Mesothelial cell of epicardium (in vitro differentiated cells): ENCODE measurements around the gene EIF4EBP3. TPM values are rescaled to one million over a fixed set of nuclear protein-coding genes. Genes with fewer than 3 reads are reported as not detected.

Source experiments
- microRNA-seq: library from miRNA; unstranded; fragments of <30 nt; microRNA quantifications from one replicate; pipeline ENCODE4 v1.2.0, GENCODE V29; 2021; ENCODE audit warnings: inconsistent platforms, mixed read lengths
- total RNA-seq: library from RNA; stranded (reverse); gene quantifications from 3 replicates; pipeline ENCODE4 v1.2.1, GENCODE V29; 2021

EIF4EBP3 gene
- total RNA-seq, 1 donor from 2014 or later = 7.6 TPM

Small RNAs within 50 kb of the gene (microRNA-seq; reads per million reads assigned to microRNA genes)
- not detected for gene MIR6831

Other genes with a start within 250 kb of the EIF4EBP3 start
- gene PFDN1, start 244.6 kb upstream of the EIF4EBP3 start, total RNA-seq = 57.2 to 63.0 TPM (median 57.8 TPM) in 3 replicates
- gene HBEGF, start 201.1 kb upstream of the EIF4EBP3 start, total RNA-seq = 7.2 to 8.0 TPM (median 8.0 TPM) in 3 replicates
- gene SLC4A9, start 187.5 kb upstream of the EIF4EBP3 start, total RNA-seq = 1.8 to 2.5 TPM (median 2.2 TPM) in 3 replicates
- gene ANKHD1, start 145.8 kb upstream of the EIF4EBP3 start, total RNA-seq = 121 to 129 TPM (median 128 TPM) in 3 replicates
- gene SRA1, start 9.8 kb downstream of the EIF4EBP3 start, total RNA-seq = 34.9 to 37.5 TPM (median 37.0 TPM) in 3 replicates
- gene APBB3, start 16.9 kb downstream of the EIF4EBP3 start, total RNA-seq = 59.9 to 68.5 TPM (median 63.6 TPM) in 3 replicates
- 56.5 to 62.2 TPM (median 61.5 TPM) in 3 replicates for gene SLC35A4, start 17.2 kb downstream of the EIF4EBP3 start, total RNA-seq
- gene CD14, start 85.5 kb downstream of the EIF4EBP3 start, total RNA-seq = 0.34 to 0.63 TPM (median 0.35 TPM) in 3 replicates
- 20.6 to 21.2 TPM (median 21.0 TPM) in 3 replicates for gene TMCO6, start 91.8 kb downstream of the EIF4EBP3 start, total RNA-seq
- gene NDUFA2, start 100.0 kb downstream of the EIF4EBP3 start, total RNA-seq = 41.2 to 46.9 TPM (median 45.5 TPM) in 3 replicates
- gene IK, start 100.2 kb downstream of the EIF4EBP3 start, total RNA-seq = 85.0 to 85.8 TPM (median 85.8 TPM) in 3 replicates
- gene WDR55, start 117.2 kb downstream of the EIF4EBP3 start, total RNA-seq = 24.9 to 26.8 TPM (median 26.0 TPM) in 3 replicates
- gene DND1, start 125.9 kb downstream of the EIF4EBP3 start, total RNA-seq = 3.3 to 3.9 TPM (median 3.5 TPM) in 3 replicates
- gene HARS1, start 143.7 kb downstream of the EIF4EBP3 start, total RNA-seq = 73.7 to 77.2 TPM (median 76.9 TPM) in 3 replicates
- gene HARS2, start 143.8 kb downstream of the EIF4EBP3 start, total RNA-seq = 32.4 to 35.6 TPM (median 33.5 TPM) in 3 replicates
- gene ZMAT2, start 152.8 kb downstream of the EIF4EBP3 start, total RNA-seq = 49.8 to 52.2 TPM (median 50.7 TPM) in 3 replicates
- gene PCDHA1, start 238.5 kb downstream of the EIF4EBP3 start, total RNA-seq = not detected in 3 replicates
- gene PCDHA2, start 247.2 kb downstream of the EIF4EBP3 start, total RNA-seq = 0.44 to 0.88 TPM (median 0.87 TPM) in 3 replicates